GM19023 (cell line): Measurements from ENCODE around the gene HAND1.
"Not testable (repeated sequence)": the region's sequence is repeated elsewhere in the genome, so short reads cannot be mapped to it uniquely, and the experiment has no call there.

Source experiments
- ATAC-seq: cut with Tn5 transposase; IDR thresholded peaks from one replicate; pipeline ENCODE4 v1.9.1; 2021; ENCODE audit warnings: mild to moderate bottlenecking, moderate library complexity; ENCODE audit not compliant: unreplicated experiment

HAND1 gene

DNA sequence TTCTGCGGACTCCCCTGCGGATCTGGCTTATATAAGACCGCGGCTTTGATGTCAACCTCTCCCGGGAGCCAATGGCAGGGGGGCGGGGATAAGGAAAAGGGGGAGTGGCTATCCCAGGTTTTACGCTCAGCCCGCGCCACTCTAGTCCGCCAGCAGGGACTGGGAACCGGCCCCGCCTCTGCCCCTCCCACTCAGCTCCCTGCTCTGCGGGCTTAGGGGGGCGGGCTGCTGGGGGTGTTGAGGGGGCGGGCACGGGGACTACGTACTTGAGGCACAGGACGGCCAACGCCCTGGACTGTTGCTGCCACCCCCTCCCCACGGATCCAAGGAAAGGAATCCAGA is at the start of gene HAND1:
HAND1 (minus strand) TSS at position 4 of the 342 bp plus-strand sequence. CDS start 219 bp downstream, outside the sequence.
- ATAC-seq = no peak

DNA sequence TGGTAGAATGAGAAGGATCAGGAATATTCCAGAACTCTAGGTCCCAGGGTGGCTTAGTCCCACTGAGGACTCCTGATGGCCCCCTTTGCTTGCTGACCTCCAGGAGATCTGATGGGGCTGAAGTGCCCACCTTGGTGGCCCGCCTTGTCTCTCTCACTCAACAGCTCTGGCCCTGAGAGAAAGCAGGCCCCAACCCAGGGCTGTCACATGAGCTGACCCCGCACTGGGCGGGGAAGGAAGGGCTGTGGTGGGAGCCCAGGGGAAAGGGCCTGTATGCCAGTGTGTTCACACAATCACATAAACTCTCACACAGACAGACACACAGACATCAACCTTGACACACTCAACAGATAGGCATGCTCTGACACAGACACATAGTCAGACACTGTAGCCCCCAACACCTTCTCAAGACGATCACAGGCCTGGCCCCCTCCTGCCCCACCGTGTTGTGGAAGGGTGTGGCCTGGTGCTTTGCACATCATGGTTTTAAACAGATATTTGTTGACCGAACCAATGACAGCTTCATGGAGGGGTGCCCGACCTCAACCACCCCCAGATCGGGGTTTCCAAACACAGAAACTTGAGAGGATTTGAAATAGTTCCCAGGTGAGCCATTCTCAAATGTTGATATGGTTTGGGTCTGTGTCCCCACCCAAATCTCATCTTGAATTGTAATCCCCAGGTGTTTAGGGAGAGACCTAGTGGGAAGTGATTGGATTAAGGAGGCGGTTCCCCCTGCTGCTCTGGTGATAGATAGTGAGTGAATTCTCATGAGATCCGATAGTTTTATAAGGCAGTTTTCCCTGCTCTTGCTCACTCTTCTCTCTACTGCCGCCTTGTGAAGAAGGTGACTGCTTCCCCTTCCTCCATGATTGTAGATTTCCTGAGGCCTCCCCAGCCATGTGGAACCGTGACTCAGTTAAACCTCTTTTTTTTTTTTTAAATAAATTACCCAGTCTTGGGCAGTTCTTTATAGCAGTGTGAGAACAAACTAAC is 48.5 kb upstream of the HAND1 start:
- ATAC-seq = no peak

DNA sequence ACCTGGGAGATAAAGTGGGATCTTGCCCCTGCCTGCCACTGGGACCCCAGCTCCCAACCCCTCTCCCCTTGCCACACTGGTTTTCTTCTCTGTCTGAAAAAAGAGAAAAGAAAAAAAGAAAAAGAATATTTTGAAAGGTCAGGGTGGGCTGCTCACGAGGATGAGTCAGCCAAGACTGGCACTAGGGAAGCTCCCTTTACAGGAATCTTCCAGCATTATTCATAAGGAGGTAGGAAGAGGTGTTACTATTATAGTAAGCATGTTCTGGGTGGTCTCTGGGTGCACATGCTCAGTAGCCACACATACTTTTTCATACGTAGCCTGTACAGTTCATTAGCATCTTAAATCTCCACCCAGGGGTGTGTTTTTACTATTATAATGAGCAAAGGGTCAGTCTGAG is 46.8 kb upstream of the HAND1 start:
- ATAC-seq = no peak

DNA sequence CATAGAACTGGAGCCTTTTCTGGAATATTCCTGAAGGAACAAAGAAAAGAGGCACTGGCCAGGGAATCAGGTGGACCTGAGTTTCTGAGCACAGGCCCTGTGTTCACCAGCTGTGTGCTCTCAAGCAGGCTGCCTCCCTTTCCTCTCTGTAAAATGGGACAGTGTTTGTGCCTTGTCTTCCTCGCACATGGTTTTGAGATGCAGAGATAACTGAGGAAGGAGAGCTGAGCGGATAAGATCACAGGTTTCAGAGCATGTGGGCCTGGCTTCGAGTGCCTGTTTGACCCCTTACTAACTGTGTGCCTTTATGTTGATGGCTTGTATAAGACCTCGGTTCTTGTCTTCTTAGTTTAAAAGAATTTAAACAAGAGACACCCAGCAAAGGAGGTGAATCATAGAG is 46.2 kb upstream of the HAND1 start:
- ATAC-seq = no peak

DNA sequence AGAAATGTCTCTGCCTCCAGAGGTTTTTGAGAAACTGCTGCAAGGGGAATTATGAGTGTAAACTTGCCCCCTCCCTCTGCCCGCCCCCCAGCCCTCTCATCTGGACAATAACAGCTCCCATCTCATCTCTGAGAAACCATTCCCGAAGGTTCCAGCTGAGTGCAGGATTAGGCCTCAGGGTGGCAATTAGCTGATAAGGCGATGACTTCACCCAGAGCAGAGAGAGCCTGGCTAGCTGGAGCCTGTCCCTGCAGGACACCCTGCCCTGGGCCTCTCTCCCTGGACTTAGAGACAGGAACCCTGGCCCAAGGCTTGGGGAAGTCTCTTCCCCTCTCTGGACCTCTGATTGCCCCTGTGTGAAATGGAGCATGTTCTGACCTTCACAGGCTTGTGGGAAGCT is 45.7 kb upstream of the HAND1 start:
- no peak for ATAC-seq

DNA sequence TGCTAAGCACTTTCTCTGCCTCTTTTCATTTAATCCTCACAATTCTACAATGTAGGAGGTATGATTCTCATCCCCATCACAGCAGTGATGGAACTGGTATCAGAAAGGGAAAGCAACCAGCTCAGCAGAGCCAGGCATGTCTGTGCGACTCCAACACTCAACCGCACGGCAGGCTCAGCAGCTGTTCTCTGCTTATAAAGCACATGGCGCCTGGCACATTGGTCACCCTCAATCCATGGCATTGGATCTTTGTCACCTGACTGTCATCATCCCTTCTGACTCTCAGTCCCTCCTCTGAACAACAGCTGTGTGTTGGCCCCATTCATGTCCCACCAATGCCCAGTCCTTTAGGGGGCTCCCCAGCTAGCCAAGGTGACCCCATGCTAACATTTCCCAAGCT is 45.1 kb upstream of the HAND1 start:
- no peak for ATAC-seq

DNA sequence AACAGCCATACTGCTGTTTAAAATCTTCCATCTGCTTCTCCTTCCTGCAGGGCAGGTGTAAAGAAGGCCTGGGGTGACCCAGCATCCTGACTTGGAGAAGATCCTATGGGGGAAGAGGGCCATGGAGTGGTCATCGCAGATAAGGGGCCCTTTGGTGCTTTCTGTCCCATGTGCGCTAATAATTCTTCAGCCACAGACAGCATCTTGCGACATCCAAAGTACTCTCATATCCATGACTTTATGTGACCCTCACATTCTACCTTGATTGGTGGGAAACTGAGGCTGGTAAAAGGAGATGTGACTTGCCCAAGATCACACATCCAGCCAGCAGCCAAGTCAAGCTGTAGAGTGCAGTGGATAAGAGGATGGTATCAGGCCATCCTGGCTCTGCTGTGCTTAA is 44.3 kb upstream of the HAND1 start:
- ATAC-seq = no peak

DNA sequence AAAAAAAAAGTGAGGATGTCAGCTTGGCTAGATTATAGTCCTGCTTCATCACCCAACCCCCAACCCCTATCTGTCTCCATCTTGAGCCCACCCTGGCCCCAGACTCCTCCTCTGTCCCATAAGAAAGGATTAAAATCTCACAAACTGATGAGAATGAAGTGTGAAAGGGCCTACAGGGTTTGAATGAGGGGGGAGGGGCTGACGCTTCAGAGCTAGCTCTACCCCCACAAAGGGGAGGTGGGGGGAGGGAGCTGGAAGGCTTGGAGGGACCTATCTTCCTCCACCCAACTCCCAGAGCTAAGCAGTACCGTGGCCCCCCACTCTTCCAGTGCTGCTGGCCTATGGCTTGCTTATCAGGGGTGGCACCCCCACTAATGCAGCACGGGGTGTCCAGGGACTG is 43.7 kb upstream of the HAND1 start:
- no peak for ATAC-seq

DNA sequence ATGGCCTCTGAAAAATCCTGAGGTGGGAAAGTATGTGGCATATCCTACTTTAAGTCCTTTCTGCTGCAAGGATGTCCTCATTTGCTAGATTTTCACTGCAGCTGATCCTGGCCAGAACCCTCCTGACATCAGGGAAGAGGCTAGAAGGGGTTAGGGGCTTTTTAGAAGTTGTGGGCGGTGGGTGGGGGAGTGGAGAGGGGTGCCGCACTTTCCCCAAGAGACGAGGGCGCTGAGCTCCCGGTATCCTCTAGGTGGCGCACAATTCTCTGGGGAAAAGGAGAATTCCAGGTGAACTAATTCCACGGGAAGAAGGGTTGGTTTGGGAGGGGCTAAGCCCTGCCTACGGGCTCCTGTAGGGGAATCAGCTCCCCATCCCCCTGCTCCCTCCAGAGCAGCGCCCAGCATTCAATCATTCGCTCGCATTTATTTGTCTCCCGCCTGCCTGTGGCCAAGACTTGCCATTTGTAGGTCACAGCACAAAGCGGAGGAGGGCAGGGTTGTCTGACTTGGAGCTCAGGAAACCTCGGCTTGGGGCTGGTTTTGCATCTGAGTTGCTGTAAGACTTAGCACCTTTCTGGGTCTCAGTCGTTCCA is 42.9 kb upstream of the HAND1 start:
- ATAC-seq = no peak

DNA sequence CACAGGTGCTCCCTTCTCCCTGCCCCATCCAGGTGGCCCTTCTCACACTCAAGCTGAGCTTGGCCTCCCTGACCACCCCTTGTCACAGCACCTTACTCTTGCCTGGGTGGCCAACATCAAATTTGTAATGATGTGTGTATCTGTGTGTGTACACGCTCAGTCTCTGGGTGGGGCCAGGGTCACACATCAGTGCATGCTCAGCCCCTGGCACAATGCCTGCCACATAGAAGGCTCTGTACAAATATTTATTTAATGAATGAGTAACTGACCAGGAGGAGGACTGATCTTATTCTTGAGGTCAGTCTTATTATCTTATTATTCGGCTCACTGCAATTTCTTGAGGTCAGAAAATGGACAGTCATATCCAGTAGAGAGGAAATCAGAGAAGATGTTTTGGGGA is 41.3 kb upstream of the HAND1 start:
- ATAC-seq = no peak

DNA sequence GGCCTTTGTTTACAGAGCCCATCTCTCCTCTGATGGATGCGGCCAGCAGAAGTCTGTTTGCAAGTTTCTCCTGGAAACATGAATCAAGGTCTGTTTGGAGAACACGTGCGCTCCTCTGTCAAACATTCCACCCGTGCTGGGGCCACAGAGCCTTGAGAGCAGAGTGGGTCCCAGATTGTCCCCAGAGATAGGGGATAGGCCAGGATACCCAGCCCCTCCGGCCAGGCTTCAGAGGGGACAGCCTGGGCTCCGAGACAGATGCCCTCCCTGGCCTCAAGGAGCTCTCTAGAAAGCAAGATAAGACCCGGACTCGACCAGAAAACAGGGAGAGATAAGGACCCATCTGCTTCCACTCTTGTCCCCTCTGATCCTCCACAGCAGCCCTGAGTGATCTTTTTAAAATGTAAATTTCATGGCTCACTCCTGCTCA is 40.4 kb upstream of the HAND1 start:
- no peak for ATAC-seq

DNA sequence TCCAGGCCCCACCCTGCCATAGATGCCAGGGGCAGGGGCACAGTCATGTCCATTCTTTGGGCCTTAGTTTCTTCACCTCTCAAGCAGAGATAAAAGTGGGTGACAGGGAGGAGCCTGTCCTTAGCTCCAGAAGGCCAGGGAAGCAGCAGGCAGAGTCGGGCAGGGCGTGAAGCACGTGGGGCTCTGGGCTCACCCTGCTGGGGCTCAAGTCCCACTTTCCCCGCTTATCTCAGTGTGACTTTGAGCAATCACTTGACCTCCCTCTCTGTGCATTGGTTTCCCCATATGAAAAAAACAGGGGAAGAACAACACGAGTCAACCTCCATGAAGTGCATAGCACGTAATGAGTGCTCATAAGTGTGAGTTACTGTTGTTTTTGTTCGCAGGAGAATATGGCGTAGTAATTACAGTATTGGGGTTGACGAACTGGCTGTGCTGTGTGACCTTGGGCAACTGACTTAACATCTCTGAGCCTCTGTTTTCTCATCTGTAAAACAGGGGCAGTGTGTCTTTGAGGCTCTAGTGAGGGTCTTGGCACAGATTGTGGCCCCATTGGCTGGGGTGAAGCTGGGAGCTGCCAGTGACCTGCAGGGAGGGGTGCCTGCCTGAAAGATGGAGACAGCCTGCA is 39.9 kb upstream of the HAND1 start:
- ATAC-seq = no peak

DNA sequence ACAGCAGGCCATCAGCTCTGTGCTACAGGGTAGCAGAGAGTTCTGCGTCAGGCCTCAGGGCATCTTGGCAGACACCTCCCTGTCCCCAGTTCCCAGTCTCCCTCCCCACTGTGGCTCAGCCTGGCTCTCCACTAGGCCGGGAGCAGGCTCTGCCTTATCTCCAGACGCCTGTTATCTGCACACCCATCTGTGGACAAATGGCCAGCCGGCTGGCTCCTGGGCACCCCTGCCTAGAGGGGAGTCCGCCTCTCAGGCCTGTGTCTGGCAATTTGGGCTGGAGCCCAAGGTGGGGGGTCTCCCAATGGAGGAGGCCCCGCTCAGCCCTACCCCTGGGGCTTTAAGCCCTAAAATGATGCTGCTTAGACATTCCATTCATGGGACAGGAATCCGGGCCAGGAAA is 39.2 kb upstream of the HAND1 start:
- ATAC-seq = no peak

DNA sequence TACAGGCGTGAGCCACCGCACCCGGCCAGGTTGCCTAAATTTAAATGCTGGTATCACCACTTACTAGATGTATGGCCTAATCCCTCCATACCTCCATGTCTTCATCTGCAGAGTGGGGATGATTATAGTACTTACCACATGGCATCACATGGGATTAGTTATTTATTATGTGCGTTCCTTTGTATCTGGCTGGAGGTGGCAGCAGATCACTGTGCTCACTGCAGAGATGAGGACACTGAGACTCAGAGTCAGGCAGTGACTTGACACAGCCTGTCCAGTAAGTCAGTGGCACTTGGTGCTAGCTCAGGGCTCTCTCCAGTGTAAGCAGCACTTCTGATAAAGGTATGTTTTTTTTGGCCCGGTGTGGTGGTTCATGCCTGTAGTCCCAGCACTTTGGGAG is 38.4 kb upstream of the HAND1 start:
- ATAC-seq = no peak

DNA sequence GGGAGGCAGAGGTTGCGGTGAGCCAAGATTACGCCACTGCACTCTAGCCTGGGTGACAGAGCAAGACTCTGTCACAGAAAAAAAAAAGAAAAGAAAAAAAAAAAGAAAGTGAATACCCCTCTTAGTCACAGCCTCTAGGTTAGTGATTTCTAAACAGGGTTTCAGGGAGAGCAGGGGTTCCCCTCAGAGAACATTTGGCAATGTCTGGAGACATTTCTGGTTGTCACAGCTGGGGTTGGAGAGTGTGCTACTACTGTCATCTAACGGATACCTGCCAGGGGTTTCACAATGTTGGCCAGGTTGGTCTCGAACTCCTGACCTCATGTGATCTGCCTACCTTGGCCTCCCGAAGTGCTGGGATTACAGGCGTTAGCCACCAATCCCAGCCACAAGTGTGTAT is 37.5 kb upstream of the HAND1 start:
- not testable (repeated sequence) for ATAC-seq

DNA sequence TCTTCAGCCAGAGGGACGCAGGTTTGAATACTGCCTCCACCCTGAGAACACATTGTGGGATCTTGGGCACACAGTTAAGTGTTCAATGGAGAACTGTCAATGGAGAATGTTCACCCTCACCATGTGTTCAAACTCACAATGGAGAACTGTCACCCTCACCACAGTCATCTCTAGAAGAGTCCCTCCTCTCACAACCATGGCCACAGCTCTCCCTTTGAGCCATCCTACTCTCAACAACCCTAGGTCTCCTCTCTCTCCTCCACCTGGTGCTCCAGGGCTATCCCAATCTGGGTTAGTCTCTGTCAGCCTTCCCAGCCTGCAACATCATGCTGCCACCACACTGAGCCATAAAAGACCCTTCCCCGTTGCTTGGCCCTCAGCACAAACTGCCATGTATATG is 36.3 kb upstream of the HAND1 start:
- ATAC-seq = peak; percentile 56

DNA sequence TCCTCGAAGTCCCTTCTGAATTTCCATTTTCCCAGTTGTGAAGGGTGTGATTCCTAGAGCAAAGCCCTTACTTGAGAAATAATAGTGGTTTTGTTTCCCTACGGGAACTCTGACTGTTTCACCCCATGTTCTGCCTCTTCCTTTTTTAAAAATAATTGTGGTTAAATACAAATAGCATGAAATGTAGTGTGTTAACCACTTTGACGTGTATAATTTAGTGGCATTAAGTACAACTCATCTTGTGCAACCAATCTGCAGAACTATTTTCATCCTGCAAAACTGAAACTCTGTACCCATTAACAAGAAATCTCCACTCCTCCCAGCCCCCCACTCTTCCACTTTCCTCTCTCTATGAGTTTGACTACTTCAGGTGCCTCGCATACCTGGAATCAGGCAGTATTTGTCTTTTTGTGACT is 35.6 kb upstream of the HAND1 start:
- ATAC-seq = no peak

DNA sequence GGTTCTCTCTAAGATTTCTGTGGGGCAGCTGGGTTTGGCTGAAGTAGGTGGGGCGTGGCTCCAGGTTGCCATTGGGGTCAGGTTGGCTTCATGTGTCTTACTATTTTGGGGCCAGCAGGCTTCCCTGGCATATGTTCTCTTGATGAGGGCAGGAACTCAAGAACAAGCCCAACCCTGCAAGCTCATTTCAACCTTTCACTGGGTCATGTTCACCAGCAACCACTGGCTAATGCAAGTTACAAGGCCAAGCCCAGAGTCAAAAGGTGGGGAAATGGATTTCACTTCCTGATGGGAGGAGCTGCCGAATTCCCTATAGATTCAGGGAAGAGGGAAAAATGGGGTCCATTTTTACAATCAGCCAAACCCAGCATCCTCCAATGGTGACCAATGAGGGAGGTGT is 34.0 kb upstream of the HAND1 start:
- ATAC-seq = no peak

DNA sequence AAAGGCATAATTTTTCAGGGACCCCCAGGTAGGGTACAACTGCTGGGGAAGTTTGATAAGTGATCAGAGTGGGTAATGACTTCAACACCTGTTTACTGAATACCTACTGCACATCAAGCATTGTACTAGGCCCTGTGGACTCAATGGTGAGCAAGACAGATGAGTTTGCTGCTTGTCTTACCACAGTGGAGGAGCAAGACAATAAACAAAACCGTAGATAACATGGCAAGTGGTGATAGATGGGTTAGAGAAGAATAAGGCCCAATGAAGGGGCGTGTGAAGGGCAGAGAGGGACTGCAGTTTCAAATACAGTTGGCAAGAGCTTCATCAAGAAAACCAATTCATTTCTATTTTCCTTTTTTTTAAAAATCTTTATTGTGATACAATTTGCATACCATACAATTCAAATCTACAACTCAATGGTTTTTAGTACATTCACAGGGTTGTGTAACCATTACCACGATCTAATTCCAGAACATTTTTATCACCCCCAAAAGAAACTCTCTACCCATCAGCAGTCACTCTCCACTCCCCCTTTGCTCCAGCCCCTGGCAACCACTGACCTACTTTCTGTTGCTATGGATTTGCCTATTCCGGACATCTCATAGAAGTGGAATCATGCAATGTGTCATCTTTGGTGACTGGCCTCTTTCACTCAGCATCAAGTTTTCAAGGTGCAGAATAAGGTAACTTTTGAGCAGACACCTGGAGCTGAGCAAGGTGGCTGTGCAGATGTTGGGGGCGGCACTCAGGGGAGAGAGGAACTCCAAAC is 31.9 kb upstream of the HAND1 start:
- ATAC-seq = no peak

DNA sequence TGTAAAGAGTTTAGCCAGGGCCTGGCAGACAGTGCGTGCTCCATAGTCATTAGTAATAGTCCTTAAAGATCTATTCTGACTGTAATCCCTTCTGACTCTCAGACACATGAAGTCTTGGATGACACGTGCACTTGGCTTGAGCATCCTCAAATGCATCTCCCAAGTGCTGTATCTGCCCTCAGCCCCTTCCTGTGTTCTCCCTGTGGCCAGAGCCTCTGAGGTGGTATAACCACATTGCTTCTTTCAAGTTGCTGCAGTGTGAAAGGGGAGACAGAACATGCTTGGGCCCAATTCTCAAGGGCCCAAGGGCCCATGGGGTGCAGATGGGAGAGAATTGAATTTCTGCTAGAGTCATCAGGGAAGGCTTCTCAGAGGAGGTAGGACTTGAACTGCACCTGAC is 30.1 kb upstream of the HAND1 start:
- ATAC-seq = no peak

DNA sequence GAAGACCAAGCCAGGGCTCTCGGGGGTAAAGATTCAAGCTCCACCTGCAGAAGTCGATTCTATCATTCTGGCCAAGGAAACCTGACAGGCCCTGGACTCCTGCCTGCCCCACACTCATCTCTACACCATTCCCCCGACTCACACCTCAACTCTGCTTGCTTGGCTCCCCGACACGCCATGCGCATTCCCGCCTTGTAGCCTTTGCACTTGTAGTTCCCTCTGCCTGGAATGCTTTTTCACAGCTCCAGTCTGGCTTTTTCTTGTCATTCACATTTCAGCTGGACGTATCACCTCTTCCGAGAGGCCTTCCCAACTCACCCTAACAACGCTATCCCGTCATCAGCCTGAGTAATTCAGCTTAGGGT is 28.7 kb upstream of the HAND1 start:
- ATAC-seq = no peak
